ENCODE data around the gene GNA12.

The GNA12 gene

DNA sequence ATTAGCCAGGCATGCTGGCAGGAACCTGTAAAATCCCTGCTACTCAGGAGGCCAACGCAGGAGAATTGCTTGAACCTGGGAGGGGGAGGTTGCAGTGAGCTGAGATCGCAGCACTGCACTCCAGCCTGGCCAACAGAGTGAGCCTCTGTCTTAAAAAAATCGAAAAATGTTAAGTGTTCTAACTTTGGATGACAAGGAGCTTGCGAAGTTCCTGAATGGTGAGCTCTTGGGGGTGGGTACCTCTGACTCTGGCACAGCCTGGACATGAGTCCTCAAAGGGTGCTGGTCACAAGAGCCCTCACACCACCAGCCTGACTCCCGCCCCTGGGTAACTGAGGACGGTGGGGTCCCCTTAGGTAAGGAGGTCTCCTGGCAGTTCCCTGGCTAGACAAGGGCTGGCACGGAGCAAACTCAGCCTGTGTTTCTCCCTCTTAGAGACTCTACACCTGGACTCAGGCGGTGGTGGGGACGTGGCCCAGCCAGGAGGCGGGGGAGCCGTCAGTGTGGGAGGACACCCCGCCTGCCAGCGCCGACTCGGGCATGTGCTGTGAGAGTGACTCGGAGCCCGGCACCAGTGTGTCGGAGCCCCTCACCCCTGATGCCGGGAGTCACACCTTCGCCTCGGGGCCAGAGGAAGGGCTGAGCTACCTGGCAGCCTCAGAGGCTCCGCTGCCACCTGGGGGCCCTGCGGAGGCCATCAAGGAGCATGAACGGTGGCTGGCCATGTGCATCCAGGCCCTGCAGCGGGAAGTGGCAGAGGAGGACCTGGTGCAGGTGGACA is 132.0 kb downstream of the GNA12 start:
- no peaks in the 10 kb centered on the region for H3K9me3 ChIP-seq
- peaks cover 9% of the 10 kb centered on the region for H3K4me1 ChIP-seq
- DNase-seq: no peak
- no peak overlapping the region for H3K4me3 ChIP-seq (ENCODE audit: low read depth, low read length)
- TF ChIP-seq, protein P1, sequence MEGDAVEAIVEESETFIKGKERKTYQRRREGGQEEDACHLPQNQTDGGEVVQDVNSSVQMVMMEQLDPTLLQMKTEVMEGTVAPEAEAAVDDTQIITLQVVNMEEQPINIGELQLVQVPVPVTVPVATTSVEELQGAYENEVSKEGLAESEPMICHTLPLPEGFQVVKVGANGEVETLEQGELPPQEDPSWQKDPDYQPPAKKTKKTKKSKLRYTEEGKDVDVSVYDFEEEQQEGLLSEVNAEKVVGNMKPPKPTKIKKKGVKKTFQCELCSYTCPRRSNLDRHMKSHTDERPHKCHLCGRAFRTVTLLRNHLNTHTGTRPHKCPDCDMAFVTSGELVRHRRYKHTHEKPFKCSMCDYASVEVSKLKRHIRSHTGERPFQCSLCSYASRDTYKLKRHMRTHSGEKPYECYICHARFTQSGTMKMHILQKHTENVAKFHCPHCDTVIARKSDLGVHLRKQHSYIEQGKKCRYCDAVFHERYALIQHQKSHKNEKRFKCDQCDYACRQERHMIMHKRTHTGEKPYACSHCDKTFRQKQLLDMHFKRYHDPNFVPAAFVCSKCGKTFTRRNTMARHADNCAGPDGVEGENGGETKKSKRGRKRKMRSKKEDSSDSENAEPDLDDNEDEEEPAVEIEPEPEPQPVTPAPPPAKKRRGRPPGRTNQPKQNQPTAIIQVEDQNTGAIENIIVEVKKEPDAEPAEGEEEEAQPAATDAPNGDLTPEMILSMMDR (IDR thresholded peaks at IDR 0.05; ENCODE audit: low read depth, low read length): no peak
- H3K27me3 ChIP-seq: no peaks in the 10 kb centered on the region
- no peaks in the 10 kb centered on the region for H3K36me3 ChIP-seq

- TF ChIP-seq, protein P1 (IDR thresholded peaks at IDR 0.05; ENCODE audit: low read depth, low read length): no peak
- Histone ChIP-seq H3K4me3 (ENCODE audit: low read depth, low read length) (no peak overlapping the region), H3K27me3 (no peaks in the 10 kb centered on the region), H3K4me1 (peaks cover 5% of the 10 kb centered on the region; the same call in 1 of the 2 replicates), H3K36me3 (no peaks in the 10 kb centered on the region), H3K9me3 (no peaks in the 10 kb centered on the region)
- no peak for DNase-seq
Measured at GRCh38 chr7:2710901-2711551, 133.1 kb downstream of the GNA12 start.

DNA sequence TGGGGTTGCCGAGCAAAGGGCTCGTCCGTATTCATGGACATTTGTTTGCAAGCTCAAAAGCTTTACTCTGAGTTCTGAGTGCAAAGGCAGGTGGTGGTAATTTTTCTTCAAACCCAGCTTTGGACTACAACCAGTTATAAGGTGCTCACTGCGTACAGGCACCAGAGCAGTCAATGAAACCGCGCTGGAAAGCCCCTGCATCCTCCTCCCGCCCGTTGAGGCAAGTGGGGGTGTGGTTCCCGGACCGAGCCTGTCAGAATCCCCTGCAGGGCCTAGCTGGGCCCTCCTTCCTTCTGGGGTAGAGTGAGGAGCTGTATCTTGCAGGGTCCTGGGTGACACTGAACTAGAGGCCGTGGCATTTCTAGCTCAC is 133.8 kb downstream of the GNA12 start:
- no peak for DNase-seq
- Histone ChIP-seq H3K4me3 (ENCODE audit: low read depth, low read length) (no peak overlapping the region), H3K4me1 (no peaks in the 10 kb centered on the region)

GRCh38 chr7:2709553-2710285 is 134.4 kb downstream of the GNA12 start:
- Histone ChIP-seq H3K27me3 (no peaks in the 10 kb centered on the region), H3K9me3 (no peaks in the 10 kb centered on the region), H3K36me3 (no peaks in the 10 kb centered on the region), H3K4me3 (ENCODE audit: low read depth, low read length) (no peak overlapping the region), H3K4me1 (no peaks in the 10 kb centered on the region)
- TF ChIP-seq, protein P1 (IDR thresholded peaks at IDR 0.05; ENCODE audit: low read depth, low read length): peak; percentile 74
- DNase-seq: peak; percentile 71

More for the DNA sequence above, 133.8 kb downstream of the GNA12 start:
- no peaks in the 10 kb centered on the region for H3K27me3 ChIP-seq
- no peaks in the 10 kb centered on the region for H3K9me3 ChIP-seq
- TF ChIP-seq, protein P1 (IDR thresholded peaks at IDR 0.05; ENCODE audit: low read depth, low read length): no peak
- no peaks in the 10 kb centered on the region for H3K36me3 ChIP-seq

GRCh38 chr7:2708547-2709310 is 135.4 kb downstream of the GNA12 start:
- Histone ChIP-seq H3K4me3 (ENCODE audit: low read depth, low read length) (no peak overlapping the region), H3K27me3 (no peaks in the 10 kb centered on the region), H3K9me3 (no peaks in the 10 kb centered on the region), H3K36me3 (no peaks in the 10 kb centered on the region), H3K4me1 (no peaks in the 10 kb centered on the region)
- TF ChIP-seq, protein P1 (IDR thresholded peaks at IDR 0.05; ENCODE audit: low read depth, low read length): no peak
- DNase-seq: no peak

All from BE2C (cell line).